ENCODE data around the gene MRLN. TPM values are rescaled to one million over a fixed set of nuclear protein-coding genes. Genes with fewer than 3 reads are reported as not detected.
A peak's percentile ranks its signal among the peaks of the same experiment; 100 is the strongest.
"Not testable (repeated sequence)": the region's sequence is repeated elsewhere in the genome, so short reads cannot be mapped to it uniquely, and the experiment has no call there.

The MRLN gene
- not detected in 2 replicates for total RNA-seq (ENCODE audit: low replicate concordance)

GRCh38 chr10:59753267-59753666 lies at the start of gene MRLN:
TSS of gene MRLN (minus strand) at chr10:59753455.
- H3K4me3 ChIP-seq (ENCODE audit: low read depth, low read length): no peak within 1 kb of the TSS
- no peak for DNase-seq (ENCODE audit: low read depth)
- TF ChIP-seq, protein P1, sequence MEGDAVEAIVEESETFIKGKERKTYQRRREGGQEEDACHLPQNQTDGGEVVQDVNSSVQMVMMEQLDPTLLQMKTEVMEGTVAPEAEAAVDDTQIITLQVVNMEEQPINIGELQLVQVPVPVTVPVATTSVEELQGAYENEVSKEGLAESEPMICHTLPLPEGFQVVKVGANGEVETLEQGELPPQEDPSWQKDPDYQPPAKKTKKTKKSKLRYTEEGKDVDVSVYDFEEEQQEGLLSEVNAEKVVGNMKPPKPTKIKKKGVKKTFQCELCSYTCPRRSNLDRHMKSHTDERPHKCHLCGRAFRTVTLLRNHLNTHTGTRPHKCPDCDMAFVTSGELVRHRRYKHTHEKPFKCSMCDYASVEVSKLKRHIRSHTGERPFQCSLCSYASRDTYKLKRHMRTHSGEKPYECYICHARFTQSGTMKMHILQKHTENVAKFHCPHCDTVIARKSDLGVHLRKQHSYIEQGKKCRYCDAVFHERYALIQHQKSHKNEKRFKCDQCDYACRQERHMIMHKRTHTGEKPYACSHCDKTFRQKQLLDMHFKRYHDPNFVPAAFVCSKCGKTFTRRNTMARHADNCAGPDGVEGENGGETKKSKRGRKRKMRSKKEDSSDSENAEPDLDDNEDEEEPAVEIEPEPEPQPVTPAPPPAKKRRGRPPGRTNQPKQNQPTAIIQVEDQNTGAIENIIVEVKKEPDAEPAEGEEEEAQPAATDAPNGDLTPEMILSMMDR (IDR thresholded peaks at IDR 0.05; ENCODE audit: insufficient read depth, low read length): no peak

DNA sequence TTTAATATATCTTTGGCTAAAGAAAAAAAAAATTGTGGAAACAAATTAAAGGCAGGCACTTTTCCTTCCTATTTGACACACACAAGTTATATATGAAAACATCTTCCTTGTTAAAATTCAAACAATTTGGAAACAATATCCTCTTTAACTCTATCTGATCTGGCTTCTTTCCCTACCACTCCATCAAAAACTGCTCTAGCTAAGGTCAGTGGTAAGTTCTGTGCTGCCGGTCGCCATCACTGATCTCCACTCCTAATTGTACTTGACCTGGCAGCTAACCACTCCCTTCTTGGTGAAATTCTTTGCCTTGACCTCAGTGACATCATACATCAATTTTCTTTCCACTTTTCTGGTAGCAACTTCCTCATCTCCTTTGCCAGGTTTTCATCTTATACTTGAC lies 47.9 kb upstream of the MRLN start:
- no peak overlapping the region for H3K4me3 ChIP-seq (ENCODE audit: low read depth, low read length)
- no peak for DNase-seq (ENCODE audit: low read depth)
- TF ChIP-seq, protein P1 (IDR thresholded peaks at IDR 0.05; ENCODE audit: insufficient read depth, low read length): no peak

DNA sequence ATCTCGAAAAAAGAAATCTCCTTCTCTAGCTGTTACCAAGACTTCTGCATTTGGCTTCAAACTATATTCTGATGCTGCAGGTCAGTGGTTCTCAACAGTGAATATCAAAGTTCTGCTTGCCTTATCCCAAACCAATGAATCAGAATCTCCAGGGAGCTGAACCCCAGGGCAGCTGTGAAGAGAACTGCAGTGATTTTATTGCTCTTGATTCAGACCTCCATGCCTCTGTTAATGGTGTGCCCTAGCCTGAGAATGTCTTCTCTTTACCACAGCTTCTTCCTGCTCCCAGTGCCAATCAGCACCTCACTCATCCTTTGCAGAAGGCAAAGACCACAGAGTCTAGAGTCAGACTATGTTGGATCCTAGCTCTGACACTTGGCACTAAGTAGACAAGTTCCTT lies 46.2 kb upstream of the MRLN start:
- TF ChIP-seq, protein P1 (IDR thresholded peaks at IDR 0.05; ENCODE audit: insufficient read depth, low read length): no peak
- peak; percentile 6 for DNase-seq (ENCODE audit: low read depth)

DNA sequence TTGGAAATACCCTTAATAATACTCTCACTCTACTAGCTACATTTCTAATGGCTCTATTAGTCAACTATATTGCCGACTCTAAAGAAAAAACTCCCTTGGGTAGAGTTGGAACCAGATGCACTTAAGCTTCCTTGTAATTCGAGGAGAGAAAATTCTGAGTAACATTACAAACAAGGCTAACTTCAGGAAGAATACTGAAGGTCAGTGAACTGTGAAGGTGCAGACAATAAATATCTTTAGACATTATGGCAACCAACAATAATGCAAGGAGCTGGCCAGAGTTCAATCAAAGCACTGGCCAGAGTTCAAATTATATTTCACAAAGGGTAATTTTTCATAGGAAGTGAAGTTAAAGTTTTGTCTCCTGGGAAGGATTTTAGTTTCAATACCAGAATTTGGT lies 40.7 kb upstream of the MRLN start:
- peak; percentile 37 for DNase-seq (ENCODE audit: low read depth)
- H3K4me3 ChIP-seq (ENCODE audit: low read depth, low read length): no peak overlapping the region
- TF ChIP-seq, protein P1 (IDR thresholded peaks at IDR 0.05; ENCODE audit: insufficient read depth, low read length): no peak

More for the DNA sequence above, 46.2 kb upstream of the MRLN start:
- no peak overlapping the region for H3K4me3 ChIP-seq (ENCODE audit: low read depth, low read length)

GRCh38 chr10:59792812-59793211 lies 39.6 kb upstream of the MRLN start:
- DNase-seq (ENCODE audit: low read depth): no peak
- H3K4me3 ChIP-seq (ENCODE audit: low read depth, low read length): no peak overlapping the region
- TF ChIP-seq, protein P1 (IDR thresholded peaks at IDR 0.05; ENCODE audit: insufficient read depth, low read length): no peak

DNA sequence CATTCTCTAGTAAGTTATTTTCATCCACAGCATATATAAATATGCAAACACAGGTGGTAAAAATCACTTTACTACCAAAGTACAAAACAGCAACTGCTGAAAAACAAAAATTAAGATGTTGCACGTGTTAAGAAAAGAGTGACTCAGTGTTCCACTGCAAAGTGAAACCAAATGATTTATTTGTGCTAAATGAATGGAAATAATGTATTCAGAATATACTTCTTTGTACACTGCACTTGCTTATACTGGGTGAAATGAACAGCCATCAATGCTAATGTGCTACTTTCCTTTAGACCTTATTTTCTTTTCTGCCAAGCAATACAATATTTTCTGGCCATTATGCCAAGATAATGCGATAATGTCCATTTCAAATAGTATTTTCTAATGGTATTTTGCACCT lies 38.3 kb upstream of the MRLN start:
- no peak overlapping the region for H3K4me3 ChIP-seq (ENCODE audit: low read depth, low read length)
- no peak for DNase-seq (ENCODE audit: low read depth)
- TF ChIP-seq, protein P1 (IDR thresholded peaks at IDR 0.05; ENCODE audit: insufficient read depth, low read length): no peak

DNA sequence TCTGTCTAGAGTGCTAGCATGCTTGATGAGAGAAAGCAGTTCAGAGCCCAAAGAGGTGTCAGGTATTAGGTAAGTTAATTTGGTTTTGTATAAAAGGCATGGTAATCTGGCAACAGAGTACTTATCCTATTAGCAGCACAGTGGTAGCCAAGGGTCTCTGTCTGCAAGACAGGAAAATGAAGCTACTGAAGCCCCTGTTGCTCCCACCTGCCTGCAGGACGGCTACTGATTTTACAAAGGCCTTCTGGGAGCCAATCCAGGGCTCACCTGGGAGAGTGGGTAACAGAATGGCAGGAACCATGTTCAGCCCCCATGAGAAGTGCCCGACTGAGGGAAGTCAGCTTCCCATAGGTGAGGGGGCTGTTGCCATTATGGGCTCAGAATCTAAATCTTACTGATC lies 36.8 kb upstream of the MRLN start:
- H3K4me3 ChIP-seq (ENCODE audit: low read depth, low read length); DNase-seq (ENCODE audit: low read depth): not testable (repeated sequence)

DNA sequence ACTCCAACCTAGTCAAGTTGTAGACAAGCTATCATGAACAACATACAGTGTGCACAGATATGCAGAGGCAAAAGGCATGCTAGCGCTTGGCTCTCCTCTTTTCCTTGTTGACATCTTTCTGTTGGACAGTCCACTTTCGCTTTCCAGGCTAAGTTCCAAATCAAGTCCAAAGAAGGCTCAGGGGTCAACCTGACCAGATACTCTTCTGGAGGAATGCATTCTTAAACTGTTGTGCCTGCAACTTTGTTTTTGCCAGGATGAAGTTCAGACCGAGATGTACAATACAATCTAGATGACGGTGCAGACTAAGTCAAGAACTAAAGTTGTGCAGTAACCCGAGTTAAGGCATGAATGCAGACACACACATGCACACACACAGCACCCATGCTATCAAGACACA lies 35.7 kb upstream of the MRLN start:
- not testable (repeated sequence) for H3K4me3 ChIP-seq (ENCODE audit: low read depth, low read length)
- DNase-seq (ENCODE audit: low read depth): peak; percentile 7

GRCh38 chr10:59787032-59787431 lies 33.8 kb upstream of the MRLN start:
- not testable (repeated sequence) for H3K4me3 ChIP-seq (ENCODE audit: low read depth, low read length)

DNA sequence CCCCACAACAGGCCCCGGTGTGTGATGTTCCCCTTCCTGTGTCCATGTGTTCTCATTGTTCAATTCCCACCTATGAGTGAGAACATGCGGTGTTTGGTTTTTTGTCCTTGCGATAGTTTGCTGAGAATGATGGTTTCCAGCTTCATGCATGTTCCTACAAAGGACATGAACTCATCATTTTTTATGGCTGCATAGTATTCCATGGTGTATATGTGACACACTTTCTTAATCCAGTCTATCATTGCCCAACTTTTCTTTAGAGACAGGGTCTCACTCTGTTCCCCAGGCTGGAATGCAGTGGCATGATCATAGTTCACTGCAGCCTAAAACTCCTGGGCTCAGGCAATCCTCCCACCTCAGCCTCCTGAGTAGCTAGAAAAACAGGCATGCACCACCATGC lies 32.2 kb upstream of the MRLN start:
- not testable (repeated sequence) for H3K4me3 ChIP-seq (ENCODE audit: low read depth, low read length); DNase-seq (ENCODE audit: low read depth)

More at GRCh38 chr10:59787032-59787431, 33.8 kb upstream of the MRLN start:
- DNase-seq (ENCODE audit: low read depth): not testable (repeated sequence)

All from fibroblast of the aortic adventitia (primary cell).